SKM-1 treated with dmso at 0.1 percent for 144 hours (cell line): Measurements from ENCODE around the gene DOCK2.
A peak's percentile ranks its signal among the peaks of the same experiment; 100 is the strongest.
"Not testable (repeated sequence)": the region's sequence is repeated elsewhere in the genome, so short reads cannot be mapped to it uniquely, and the experiment has no call there.

ENCODE experiments used
- DNase-seq: peaks from one replicate; lab custom pipeline; 2025; ENCODE audit not compliant: unreplicated experiment; lab: John Stamatoyannopoulos, UW

DOCK2 gene

GRCh38 chr5:169712428-169712827 is 75.4 kb downstream of the DOCK2 start:
- DNase-seq, result no peak

- no peak for DNase-seq
These were observed 79.2 kb downstream of the DOCK2 start for GRCh38 chr5:169716287-169716686.

GRCh38 chr5:169717288-169717687 is 80.2 kb downstream of the DOCK2 start:
- DNase-seq, result peak; percentile 78

- no peak for DNase-seq
These were observed 82.6 kb downstream of the DOCK2 start for GRCh38 chr5:169719360-169720314.

GRCh38 chr5:169721771-169722170 is 84.7 kb downstream of the DOCK2 start:
- DNase-seq, result no peak

- DNase-seq, result no peak
These were observed 86.2 kb downstream of the DOCK2 start for GRCh38 chr5:169723103-169723831.

- DNase-seq, result no peak
These were observed 87.4 kb downstream of the DOCK2 start for GRCh38 chr5:169724303-169725087.

- DNase-seq, result not testable (repeated sequence)
These were observed 88.6 kb downstream of the DOCK2 start for GRCh38 chr5:169725665-169726064.

GRCh38 chr5:169728418-169728817 is 91.3 kb downstream of the DOCK2 start:
- no peak for DNase-seq

- no peak for DNase-seq
These were observed 94.1 kb downstream of the DOCK2 start for GRCh38 chr5:169731221-169731620.

- no peak for DNase-seq
These were observed 95.8 kb downstream of the DOCK2 start for GRCh38 chr5:169732841-169733240.

- no peak for DNase-seq
These were observed 98.8 kb downstream of the DOCK2 start for GRCh38 chr5:169735913-169736312.

- no peak for DNase-seq
These were observed 99.6 kb downstream of the DOCK2 start for GRCh38 chr5:169736653-169737052.

GRCh38 chr5:169740435-169740834 is 103.4 kb downstream of the DOCK2 start:
- no peak for DNase-seq

- no peak for DNase-seq
These were observed 105.8 kb downstream of the DOCK2 start for GRCh38 chr5:169742771-169743296.

GRCh38 chr5:169744336-169744735 is 107.3 kb downstream of the DOCK2 start:
- DNase-seq, result no peak

- DNase-seq, result no peak
These were observed 108.5 kb downstream of the DOCK2 start for GRCh38 chr5:169745441-169746146.

GRCh38 chr5:169746147-169746694 is 109.1 kb downstream of the DOCK2 start:
- no peak for DNase-seq

- no peak for DNase-seq
These were observed 111.1 kb downstream of the DOCK2 start for GRCh38 chr5:169748174-169748573.

- no peak for DNase-seq
These were observed 112.2 kb downstream of the DOCK2 start for GRCh38 chr5:169749295-169749694.
